H1 (cell line): Measurements from ENCODE around the gene SNRNP200. TPM values are rescaled to one million over a fixed set of nuclear protein-coding genes. Genes with fewer than 3 reads are reported as not detected.

ENCODE experiments used
- CTCF ChIA-PET: fragments of 300-600 bp; sonication (Branson Sonifier 250); formaldehyde crosslinking; loops from one replicate; lab custom pipeline; 2021; ENCODE audit not compliant: partially characterized antibody; lab: Charles Lee
- POLR2A ChIA-PET: fragments of 300-600 bp; sonication (Branson Sonifier 250); formaldehyde crosslinking; loops from one replicate; lab custom pipeline; 2021; ENCODE audit warnings: inconsistent platforms; ENCODE audit not compliant: partially characterized antibody; lab: Charles Lee
- DNase-seq, 2 experiments: peaks; one replicate each; pipeline versions ENCODE4 v3.0.0 to v3.0.0-alpha.2; 2010 to 2022; ENCODE audit warnings: low spot score in 2 of 2, low read depth in 1 of 2, mixed read lengths in 1 of 2
- FAIRE-seq: peaks from 2 replicates; lab custom pipeline; 2011; peaks lifted over from hg19 to GRCh38; lab: Jason Lieb, UNC
- H2AFZ ChIP-seq: 2 replicates; pipeline ENCODE4 v1.8.1; 2012; ENCODE audit warnings: low read length, inconsistent platforms
- H2AK5ac ChIP-seq: 2 replicates; pipeline ENCODE4 v1.6.1; 2013; ENCODE audit warnings: low read depth, low read length
- H2BK120ac ChIP-seq: replicated peaks from 2 replicates; pipeline ENCODE3; 2013; ENCODE audit warnings: low read depth, low read length, inconsistent platforms
- H2BK12ac ChIP-seq: 2 replicates; pipeline ENCODE4 v1.6.1; 2013; ENCODE audit warnings: low read depth, low read length
- H2BK15ac ChIP-seq: 2 replicates; pipeline ENCODE4 v1.6.1; 2013; ENCODE audit warnings: low read length
- H2BK20ac ChIP-seq: 2 replicates; pipeline ENCODE4 v1.6.1; 2013; ENCODE audit warnings: low read length
- H2BK5ac ChIP-seq: 2 replicates; pipeline ENCODE4 v1.6.1; 2013; ENCODE audit warnings: low read depth, low read length
- H3K14ac ChIP-seq: 2 replicates; pipeline ENCODE4 v1.6.1; 2013; ENCODE audit warnings: inconsistent platforms; ENCODE audit not compliant: insufficient read length
- H3K18ac ChIP-seq: 2 replicates; pipeline ENCODE4 v1.6.1; 2013; ENCODE audit warnings: low read length; ENCODE audit errors: extremely low read depth
- H3K23ac ChIP-seq: 2 replicates; pipeline ENCODE4 v1.6.1; 2013; ENCODE audit warnings: inconsistent platforms; ENCODE audit not compliant: insufficient read length
- H3K23me2 ChIP-seq: 2 replicates; pipeline ENCODE4 v1.6.1; 2013; ENCODE audit warnings: low read depth, low read length
- H3K27ac ChIP-seq: 2 replicates; pipeline ENCODE4 v1.6.1; 2011; ENCODE audit warnings: low read depth, low read length, inconsistent platforms
- H3K27me3 ChIP-seq, 4 experiments: replicated peaks in 1 of 4; 1 replicate in 1 of 4; 2 replicates in 3 of 4; pipeline versions ENCODE4 v1.6.1 to v1.8.1; 2011 to 2013; ENCODE audit warnings: low read length in 3 of 4, mild to moderate bottlenecking in 3 of 4, inconsistent platforms in 2 of 4, mixed read lengths in 2 of 4, moderate library complexity in 1 of 4; ENCODE audit not compliant: control insufficient read depth in 3 of 4, insufficient read depth in 3 of 4; ENCODE audit errors: extremely low read depth in 1 of 4
- H3K36me3 ChIP-seq, 4 experiments: 2 replicates each; pipeline versions ENCODE4 v1.6.1 to v1.8.1; 2011 to 2013; ENCODE audit warnings: mild to moderate bottlenecking in 4 of 4, low read length in 3 of 4, moderate library complexity in 2 of 4, control low read depth in 1 of 4, inconsistent platforms in 1 of 4; ENCODE audit not compliant: insufficient read depth in 4 of 4, control insufficient read depth in 2 of 4
- H3K4ac ChIP-seq: replicated peaks from 2 replicates; pipeline ENCODE3; 2013; ENCODE audit warnings: low read length, low read depth, mixed read lengths, inconsistent platforms; ENCODE audit not compliant: insufficient read length
- H3K4me1 ChIP-seq, 4 experiments: replicated peaks in 1 of 4; 1 replicate in 1 of 4; 2 replicates in 3 of 4; pipeline versions ENCODE4 v1.6.1 to v1.8.1; 2011 to 2013; ENCODE audit warnings: low read length in 3 of 4, inconsistent platforms in 2 of 4, mixed read lengths in 1 of 4; ENCODE audit not compliant: insufficient read depth in 4 of 4, control insufficient read depth in 3 of 4
- H3K4me2 ChIP-seq, 2 experiments: 2 replicates each; pipeline versions ENCODE4 v1.6.1 to v1.8.1; 2011 to 2013; ENCODE audit warnings: low read depth in 2 of 2, low read length in 2 of 2, control low read depth in 1 of 2, inconsistent platforms in 1 of 2, mild to moderate bottlenecking in 1 of 2; ENCODE audit not compliant: insufficient read depth in 1 of 2
- H3K4me3 ChIP-seq, 4 experiments: fragments of 200-600, 300-600 bp in 1 of 4; sonication (generic), shearing (Covaris generic), sonication (Bioruptor Twin) in 1 of 4; 2 replicates each; pipeline versions ENCODE4 v1.5.1 to v1.8.1; 2011 to 2016; ENCODE audit warnings: low read length in 4 of 4, low read depth in 3 of 4, control low read depth in 2 of 4, inconsistent platforms in 2 of 4, mild to moderate bottlenecking in 2 of 4, mixed read lengths in 1 of 4, moderate library complexity in 1 of 4; ENCODE audit not compliant: insufficient read depth in 2 of 4; ENCODE audit errors: extremely low read depth in 1 of 4
- H3K56ac ChIP-seq: replicated peaks from 2 replicates; pipeline ENCODE3; 2013; ENCODE audit warnings: low read depth, mild to moderate bottlenecking, mixed read lengths, low read length, inconsistent platforms; ENCODE audit not compliant: insufficient read length
- H3K79me1 ChIP-seq: 2 replicates; pipeline ENCODE4 v1.6.1; 2013; ENCODE audit warnings: low read depth, low read length, control low read depth
- H3K79me2 ChIP-seq, 2 experiments: 2 replicates each; pipeline versions ENCODE4 v1.6.1 to v1.8.1; 2012 to 2013; ENCODE audit warnings: low read length in 2 of 2, mild to moderate bottlenecking in 2 of 2, inconsistent platforms in 1 of 2; ENCODE audit not compliant: insufficient read depth in 2 of 2, control insufficient read depth in 1 of 2
- H3K9ac ChIP-seq, 4 experiments: replicated peaks in 1 of 4; 1 replicate in 1 of 4; 2 replicates in 3 of 4; pipeline versions ENCODE4 v1.6.1 to v1.8.1; 2011 to 2013; ENCODE audit warnings: low read depth in 3 of 4, low read length in 3 of 4, control low read depth in 2 of 4, mild to moderate bottlenecking in 2 of 4, moderate library complexity in 2 of 4, inconsistent platforms in 1 of 4; ENCODE audit errors: extremely low read depth in 1 of 4
- H3K9me3 ChIP-seq, 2 experiments: 2 replicates each; pipeline versions ENCODE4 v1.6.1 to v1.8.1; 2012 to 2013; ENCODE audit warnings: mild to moderate bottlenecking in 2 of 2, moderate library complexity in 2 of 2, control low read depth in 1 of 2, inconsistent platforms in 1 of 2, low read depth in 1 of 2, low read length in 1 of 2, mixed read lengths in 1 of 2; ENCODE audit not compliant: insufficient read depth in 2 of 2
- H4K20me1 ChIP-seq, 2 experiments: replicated peaks in 1 of 2; 2 replicates each; pipeline versions ENCODE3 to v1.8.1; 2011 to 2013; ENCODE audit warnings: inconsistent platforms in 2 of 2, low read length in 2 of 2, mild to moderate bottlenecking in 1 of 2; ENCODE audit not compliant: insufficient read depth in 2 of 2, control insufficient read depth in 1 of 2
- H4K5ac ChIP-seq: 2 replicates; pipeline ENCODE4 v1.6.1; 2013; ENCODE audit warnings: low read length, low read depth, mixed read lengths, inconsistent platforms; ENCODE audit not compliant: insufficient read length
- H4K8ac ChIP-seq: 2 replicates; pipeline ENCODE4 v1.8.0; 2013; ENCODE audit warnings: mild to moderate bottlenecking, moderate library complexity, low read length, inconsistent platforms; ENCODE audit not compliant: insufficient read depth; ENCODE audit errors: extremely low read depth
- H4K91ac ChIP-seq: replicated peaks from 2 replicates; pipeline ENCODE3; 2013; ENCODE audit warnings: low read length, mixed read lengths, inconsistent platforms; ENCODE audit not compliant: insufficient read length
- ASH2L ChIP-seq: fragments of 200-600, 300-600 bp; sonication (generic); IDR thresholded peaks from one replicate; pipeline ENCODE4 v1.7.1; 2017; ENCODE audit warnings: low read length
- RAD21 ChIP-seq, 2 experiments: IDR thresholded peaks in 1 of 2; conservative IDR thresholded peaks in 1 of 2; 2 replicates each; pipeline ENCODE4 v1.6.1; 2011; ENCODE audit warnings: low read depth in 2 of 2, low read length in 2 of 2, improper control_type of control experiment in 1 of 2, inconsistent platforms in 1 of 2, mild to moderate bottlenecking in 1 of 2, moderate library complexity in 1 of 2
- SIX5 ChIP-seq: IDR thresholded peaks from 2 replicates; pipeline ENCODE4 v1.6.1; 2011; ENCODE audit warnings: mild to moderate bottlenecking, low read depth, low read length
- WGBS, 2 experiments: shearing (Covaris generic) in 1 of 2; methylation state at CpG; one replicate each; pipeline versions ENCODE4 v1.1.6 to v1.1.7; 2013 to 2015; ENCODE audit warnings: low lambda C conversion rate in 2 of 2, mixed read lengths in 2 of 2, inconsistent platforms in 1 of 2, low coverage in 1 of 2, missing lambda C conversion rate in 1 of 2; ENCODE audit not compliant: insufficient replicate concordance in 2 of 2, insufficient coverage in 1 of 2, insufficient read length in 1 of 2; ENCODE audit errors: extremely low coverage in 1 of 2, missing lambda C conversion rate in 1 of 2; 5-methylcytosine and 5-hydroxymethylcytosine counted together
- polyA plus RNA-seq, 7 experiments: library from polyadenylated mRNA; depleted of rRNA in 3 of 7; stranded (reverse) in 5 of 7; unstranded in 2 of 7; fragments of >200 nt in 5 of 7; fragments of 200-250 nt in 2 of 7; gene quantifications; 1 replicate in 5 of 7; 2 replicates in 1 of 7; 4 replicates in 1 of 7; pipeline versions ENCODE4 v1.2.1 to v1.2.3, GENCODE V29; 2011 to 2013; ENCODE audit warnings: missing spikeins in 2 of 7, mixed read lengths in 2 of 7
- total RNA-seq: library from RNA; stranded (reverse); fragmentation: NEBNext Ultra II Directional; extraction: Animal tissue kit (Norgen Biotek cat#: 25700); gene quantifications from 2 replicates; pipeline ENCODE4 v1.2.1, GENCODE V29; 2021
- TF ChIP-seq, protein P1 (sequence below): IDR thresholded peaks from 2 replicates; pipeline ENCODE4 v1.6.1; 2011; ENCODE audit warnings: low read depth, mild to moderate bottlenecking, low read length; ENCODE audit not compliant: insufficient read depth
- TF ChIP-seq, protein P2 (sequence below), 3 experiments: IDR thresholded peaks; 1 replicate in 2 of 3; 2 replicates in 1 of 3; pipeline versions ENCODE4 v1.5.1 to v1.6.1; 2011; ENCODE audit warnings: low read length in 3 of 3, mild to moderate bottlenecking in 3 of 3, inconsistent platforms in 2 of 3, low read depth in 1 of 3, moderate library complexity in 1 of 3; ENCODE audit not compliant: insufficient read depth in 1 of 3; ENCODE audit errors: control extremely low read depth in 1 of 3

The SNRNP200 gene
- total and polyA plus RNA-seq, 2 of the 8 experiments (the other 6 are each of a cell fraction or from before 2014, with no cell fraction given): 190 to 289 TPM

DNA sequence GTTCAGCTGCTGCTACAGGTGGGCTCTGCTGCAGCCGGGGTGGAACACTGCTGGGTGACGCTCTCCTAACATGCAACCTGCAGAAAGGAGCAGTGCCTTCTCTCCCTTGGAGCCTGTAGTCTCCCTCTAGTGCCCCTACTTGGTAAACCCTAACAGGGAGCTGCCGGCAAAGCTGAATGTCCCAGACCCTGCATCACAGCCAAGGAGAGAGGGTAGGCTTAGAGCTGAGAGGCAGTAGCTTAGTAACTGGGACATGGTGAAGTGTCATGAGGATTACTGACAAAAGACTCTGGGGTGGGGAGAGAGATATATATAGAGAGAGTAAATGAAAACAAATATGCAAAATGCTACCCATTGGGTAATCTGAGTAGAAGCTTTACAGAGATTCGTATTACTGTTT, 40.1 kb upstream of the SNRNP200 start:
- peaks cover 23 to 70% (median 64%) of the 10 kb centered on the region in 4 experiments for H3K36me3 ChIP-seq

More for the DNA sequence above, 40.1 kb upstream of the SNRNP200 start:
- no peak overlapping the region for H2BK120ac ChIP-seq
- H3K4me3 ChIP-seq: no peak overlapping the region
- no peaks in the 10 kb centered on the region for H3K23me2 ChIP-seq
- no peak overlapping the region for H2AFZ ChIP-seq
- H3K18ac ChIP-seq: no peak overlapping the region
- ChIA-PET CTCF (interaction anchor here (0.6 to 2.1 kb wide), 20 partner anchors 8 to 287 kb away, joined by 3 to 16 read pairs (median 4); no protein-coding TSS in a partner anchor), POLR2A (interaction anchor here (0.6 to 2.6 kb wide), 10 partner anchors 8 to 72 kb away, joined by 3 to 11 read pairs (median 4); partner anchors contain the start of genes ITPRIPL1 and NCAPH)
- no peak overlapping the region for H3K23ac ChIP-seq
- no peak overlapping the region for H2BK20ac ChIP-seq
- 89% methylated on average over 4 of the region's 4 CpGs; no CpG with 5 or more reads in 1 of the 2 experiments for WGBS, 2 experiments
- no peak overlapping the region for H2BK12ac ChIP-seq
- no peak overlapping the region for H3K4ac ChIP-seq
- H3K56ac ChIP-seq: no peak overlapping the region
- H2BK15ac ChIP-seq: no peak overlapping the region
- H3K27ac ChIP-seq: no peak overlapping the region
- FAIRE-seq: no peak
- H4K5ac ChIP-seq: no peak overlapping the region
- no peak overlapping the region for H2AK5ac ChIP-seq
- no peak overlapping the region for H3K14ac ChIP-seq
- 0 out of 2 replicates have a peak overlapping the region, but pooled peaks have one; percentile 3 for H4K8ac ChIP-seq
- TF ChIP-seq RAD21 (IDR thresholded peaks at IDR 0.05 in 1 of 2, conservative IDR thresholded peaks at IDR 0.05 in 1 of 2; ENCODE audit: low read depth in 2 of 2, low read length in 2 of 2): peak; percentile 30 to 46
- TF ChIP-seq SIX5: no peak
- no peak for TF ChIP-seq ASH2L
- TF ChIP-seq, protein P1, sequence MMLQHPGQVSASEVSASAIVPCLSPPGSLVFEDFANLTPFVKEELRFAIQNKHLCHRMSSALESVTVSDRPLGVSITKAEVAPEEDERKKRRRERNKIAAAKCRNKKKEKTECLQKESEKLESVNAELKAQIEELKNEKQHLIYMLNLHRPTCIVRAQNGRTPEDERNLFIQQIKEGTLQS: no peak
- TF ChIP-seq, protein P2, sequence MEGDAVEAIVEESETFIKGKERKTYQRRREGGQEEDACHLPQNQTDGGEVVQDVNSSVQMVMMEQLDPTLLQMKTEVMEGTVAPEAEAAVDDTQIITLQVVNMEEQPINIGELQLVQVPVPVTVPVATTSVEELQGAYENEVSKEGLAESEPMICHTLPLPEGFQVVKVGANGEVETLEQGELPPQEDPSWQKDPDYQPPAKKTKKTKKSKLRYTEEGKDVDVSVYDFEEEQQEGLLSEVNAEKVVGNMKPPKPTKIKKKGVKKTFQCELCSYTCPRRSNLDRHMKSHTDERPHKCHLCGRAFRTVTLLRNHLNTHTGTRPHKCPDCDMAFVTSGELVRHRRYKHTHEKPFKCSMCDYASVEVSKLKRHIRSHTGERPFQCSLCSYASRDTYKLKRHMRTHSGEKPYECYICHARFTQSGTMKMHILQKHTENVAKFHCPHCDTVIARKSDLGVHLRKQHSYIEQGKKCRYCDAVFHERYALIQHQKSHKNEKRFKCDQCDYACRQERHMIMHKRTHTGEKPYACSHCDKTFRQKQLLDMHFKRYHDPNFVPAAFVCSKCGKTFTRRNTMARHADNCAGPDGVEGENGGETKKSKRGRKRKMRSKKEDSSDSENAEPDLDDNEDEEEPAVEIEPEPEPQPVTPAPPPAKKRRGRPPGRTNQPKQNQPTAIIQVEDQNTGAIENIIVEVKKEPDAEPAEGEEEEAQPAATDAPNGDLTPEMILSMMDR (IDR thresholded peaks at IDR 0.05; ENCODE audit: control extremely low read depth in 1 of 3, insufficient read depth in 1 of 3, low read depth in 1 of 3, low read length in 3 of 3): peak; percentile 21 to 38 (median 35); a peak in 3 of 4 replicates
- TF ChIP-seq, all 59 proteins: peak for 2
- Histone ChIP-seq H4K20me1 (peaks cover 2% of the 10 kb centered on the region in 2 experiments), H3K9ac (no peak overlapping the region), H3K79me2 (peaks cover 0 to 17% of the 10 kb centered on the region in 2 experiments; a peak in 2 of 4 replicates), H3K9me3 (no peaks in the 10 kb centered on the region), H3K79me1 (0 out of 2 replicates have a peak, but pooled peaks cover 4% of the 10 kb centered on the region), H3K27me3 (no peaks in the 10 kb centered on the region), H3K4me1 (no peaks in the 10 kb centered on the region; a peak in 1 of 7 replicates), H4K91ac (no peak overlapping the region), H2BK5ac (no peak overlapping the region), H3K4me2 (no peak overlapping the region)
- no peak for DNase-seq
